Panc1 (cell line): ENCODE data around the gene TMEM38A. TPM values are rescaled to one million over a fixed set of nuclear protein-coding genes. Genes with fewer than 3 reads are reported as not detected.

Experiments
- ATAC-seq: fragments of 200-7000 bp; cut with Tn5 transposase; 2 replicates; pipeline ENCODE4 v1.9.1; 2020; ENCODE audit warnings: mild to moderate bottlenecking, moderate library complexity
- BruUV-seq: library from RNA; stranded (reverse); fragments of 400-500 nt; replicated peaks from 2 replicates; lab custom pipeline; 2021; lab: Mats Ljungman, UMichigan
- CTCF ChIA-PET: fragments of 300-600 bp; sonication (Branson Sonifier 250); formaldehyde crosslinking; loops from one replicate; lab custom pipeline; 2022; ENCODE audit warnings: antibody characterized with exemption; lab: Charles Lee
- POLR2A ChIA-PET: fragments of 300-600 bp; sonication (Branson Sonifier 250); formaldehyde crosslinking; loops from one replicate; lab custom pipeline; 2022; ENCODE audit warnings: antibody characterized with exemption; lab: Charles Lee
- DNase-seq: peaks from one replicate; pipeline ENCODE4 v3.0.0-alpha.2; 2010; ENCODE audit warnings: low read depth, low spot score
- H3K27ac ChIP-seq: 2 replicates; pipeline ENCODE4 v1.5.1; 2011; ENCODE audit warnings: mild to moderate bottlenecking, low read length, inconsistent platforms
- H3K27me3 ChIP-seq: fragments of 200-500 bp; sonication (Bioruptor generic); 2 replicates; pipeline ENCODE4 v1.6.0; 2014; ENCODE audit warnings: low read length, inconsistent platforms; ENCODE audit not compliant: control insufficient read depth, insufficient read depth
- H3K36me3 ChIP-seq: fragments of 200-500 bp; sonication (Bioruptor generic); 2 replicates; pipeline ENCODE4 v1.5.1; 2014; ENCODE audit warnings: inconsistent platforms, mild to moderate bottlenecking, low read length, moderate library complexity; ENCODE audit not compliant: control insufficient read depth, insufficient read depth
- H3K4me1 ChIP-seq: 2 replicates; pipeline ENCODE4 v1.5.1; 2011; ENCODE audit warnings: inconsistent platforms, mild to moderate bottlenecking, low read length, moderate library complexity; ENCODE audit not compliant: control insufficient read depth, insufficient read depth
- H3K4me3 ChIP-seq, 2 experiments: 2 replicates each; pipeline ENCODE4 v1.5.1; 2011 to 2012; ENCODE audit warnings: low read depth in 2 of 2, low read length in 2 of 2, mild to moderate bottlenecking in 2 of 2, inconsistent platforms in 1 of 2, moderate library complexity in 1 of 2
- H3K9me3 ChIP-seq: fragments of 200-500 bp; sonication (Bioruptor generic); 2 replicates; pipeline ENCODE4 v1.5.1; 2014; ENCODE audit warnings: low read depth, mild to moderate bottlenecking, inconsistent platforms, low read length, moderate library complexity; ENCODE audit not compliant: control insufficient read depth, insufficient read depth
- CTCF ChIP-seq: fragments of 450-650 bp; IDR thresholded peaks from 2 replicates; pipeline ENCODE4 v1.5.1; 2017; ENCODE audit warnings: mild to moderate bottlenecking
- POLR2AphosphoS5 ChIP-seq: IDR thresholded peaks from 2 replicates; pipeline ENCODE4 v1.6.1; 2012; ENCODE audit warnings: mild to moderate bottlenecking, low read depth, low read length, moderate library complexity
- REST ChIP-seq, 2 experiments: IDR thresholded peaks; 2 replicates each; pipeline ENCODE4 v1.6.1; 2011 to 2012; ENCODE audit warnings: low read depth in 2 of 2, control low read depth in 1 of 2, low read length in 1 of 2, mild to moderate bottlenecking in 1 of 2, moderate library complexity in 1 of 2; ENCODE audit not compliant: insufficient read depth in 1 of 2
- SIN3A ChIP-seq: IDR thresholded peaks from 2 replicates; pipeline ENCODE4 v1.6.1; 2012; ENCODE audit warnings: low read depth, mild to moderate bottlenecking, low read length, moderate library complexity, borderline replicate concordance; ENCODE audit not compliant: insufficient read depth
- TCF7L2 ChIP-seq: IDR thresholded peaks from 2 replicates; pipeline ENCODE4 v1.6.1; 2011; ENCODE audit warnings: mild to moderate bottlenecking, low read depth, low read length, inconsistent platforms
- in situ Hi-C: cut with HindIII; loops from 2 replicates; pipeline ENCODE4 v1.10.0; 2016; ENCODE audit warnings: low sequenced_read_pairs, low pct_unique_long_range_greater_than_20kb
- intact Hi-C: fragments of 100-400 bp; cut with micrococcal nuclease; formaldehyde crosslinking; loops from one replicate; pipeline ENCODE4 v1.10.0; 2022; ENCODE audit not compliant: unreplicated experiment
- total RNA-seq: library from RNA; stranded (reverse); gene quantifications from one replicate; pipeline ENCODE4 v1.2.1, GENCODE V29; 2021; ENCODE audit not compliant: unreplicated experiment

The TMEM38A gene
- total RNA-seq, 1 experiment from 2014 or later, result 8.4 TPM

- ATAC-seq, result no peak
- POLR2A ChIA-PET, result interaction anchor here (0.5 kb wide), 1 partner anchor 47 kb away, joined by 3 read pairs; no protein-coding TSS in a partner anchor
- no TSS peak for BruUV-seq
These were observed 34.1 kb upstream of the TMEM38A start for GRCh38 chr19:16626796-16627192.

GRCh38 chr19:16627193-16627927, 33.6 kb upstream of the TMEM38A start:
- intact Hi-C loops, result no loop called here
- CTCF ChIA-PET, result no interaction called here
- TF ChIP-seq REST (IDR thresholded peaks at IDR 0.05; ENCODE audit: insufficient read depth in 1 of 2, low read depth in 2 of 2, low read length in 1 of 2) (no peak), CTCF (no peak), POLR2AphosphoS5 (no peak), TCF7L2 (no peak)

More at GRCh38 chr19:16626796-16627192, 34.1 kb upstream of the TMEM38A start:
- in situ Hi-C loops, result no loop called here
- Histone ChIP-seq H3K4me1 (peaks cover 14% of the 10 kb centered on the region), H3K9me3 (no peaks in the 10 kb centered on the region), H3K36me3 (peaks cover 4% of the 10 kb centered on the region; the same call in 1 of the 2 replicates), H3K27me3 (no peaks in the 10 kb centered on the region), H3K27ac (peak overlapping the region; percentile 83), H3K4me3 (peak overlapping the region; percentile 85 to 91)
- no peak for TF ChIP-seq CTCF
- no peak for TF ChIP-seq REST (IDR thresholded peaks at IDR 0.05; ENCODE audit: insufficient read depth in 1 of 2, low read depth in 2 of 2, low read length in 1 of 2)
- TF ChIP-seq TCF7L2, result no peak
- TF ChIP-seq POLR2AphosphoS5, result no peak
- TF ChIP-seq SIN3A, result no peak
- intact Hi-C loops, result no loop called here
- CTCF ChIA-PET, result no interaction called here
- no peak for DNase-seq

More at GRCh38 chr19:16627193-16627927, 33.6 kb upstream of the TMEM38A start:
- POLR2A ChIA-PET, result interaction anchor here (0.5 kb wide), 1 partner anchor 47 kb away, joined by 3 read pairs; no protein-coding TSS in a partner anchor
- in situ Hi-C loops, result no loop called here
- no TSS peak for BruUV-seq
- no peaks in the 10 kb centered on the region for H3K27me3 ChIP-seq
- peaks cover 4% of the 10 kb centered on the region; the same call in 1 of the 2 replicates for H3K36me3 ChIP-seq
- H3K27ac ChIP-seq, result peak overlapping the region; percentile 83
- ATAC-seq (no peak), DNase-seq (no peak)
- no peaks in the 10 kb centered on the region for H3K9me3 ChIP-seq
- peaks cover 14% of the 10 kb centered on the region for H3K4me1 ChIP-seq
- peak overlapping the region; percentile 85 to 91 for H3K4me3 ChIP-seq
